Neutrophil (primary cell): ENCODE data around the gene TAF1B.
"Not testable (repeated sequence)": the region's sequence is repeated elsewhere in the genome, so short reads cannot be mapped to it uniquely, and the experiment has no call there.

ENCODE experiments used
- H3K27ac ChIP-seq: fragments of 200-600 bp; sonication (generic); 2 replicates; pipeline ENCODE4 v1.5.1; 2016; ENCODE audit warnings: mild to moderate bottlenecking, moderate library complexity
- H3K27me3 ChIP-seq: fragments of 200-600 bp; sonication (generic); 2 replicates; pipeline ENCODE4 v1.6.0; 2016; ENCODE audit warnings: mild to moderate bottlenecking
- H3K36me3 ChIP-seq: fragments of 200-600 bp; sonication (generic); 2 replicates; pipeline ENCODE4 v1.5.1; 2017
- H3K4me1 ChIP-seq, 2 experiments: fragments of 200-600 bp in 1 of 2; sonication (generic) in 1 of 2; 1 replicate in 1 of 2; 2 replicates in 1 of 2; pipeline versions ENCODE4 v1.5.1 to v1.6.1; 2013 to 2016; ENCODE audit warnings: low read depth in 1 of 2, low read length in 1 of 2, mild to moderate bottlenecking in 1 of 2, moderate library complexity in 1 of 2; ENCODE audit not compliant: control insufficient read depth in 1 of 2, insufficient read depth in 1 of 2
- H3K4me3 ChIP-seq, 2 experiments: fragments of 200-600 bp in 1 of 2; sonication (generic) in 1 of 2; 1 replicate in 1 of 2; 2 replicates in 1 of 2; pipeline ENCODE4 v1.5.1; 2013 to 2016; ENCODE audit warnings: low read depth in 1 of 2, low read length in 1 of 2, mild to moderate bottlenecking in 1 of 2, moderate library complexity in 1 of 2
- H3K9me3 ChIP-seq: fragments of 200-600 bp; sonication (generic); 2 replicates; pipeline ENCODE4 v1.5.1; 2016
- CTCF ChIP-seq: fragments of 200-600 bp; sonication (generic); IDR thresholded peaks from 2 replicates; pipeline ENCODE4 v1.5.1; 2016; ENCODE audit warnings: antibody characterized with exemption

TAF1B gene

GRCh38 chr2:9914384-9915065, 71.3 kb downstream of the TAF1B start:
- no peak overlapping the region for H3K4me3 ChIP-seq
- H3K9me3 ChIP-seq: no peaks in the 10 kb centered on the region
- no peak for TF ChIP-seq CTCF
- H3K36me3 ChIP-seq: peaks cover 2% of the 10 kb centered on the region
- H3K4me1 ChIP-seq: no peaks in the 10 kb centered on the region
- no peak overlapping the region for H3K27ac ChIP-seq
- H3K27me3 ChIP-seq: no peaks in the 10 kb centered on the region

GRCh38 chr2:9918275-9918674, 75.0 kb downstream of the TAF1B start:
- peaks cover 7% of the 10 kb centered on the region for H3K36me3 ChIP-seq
- no peaks in the 10 kb centered on the region for H3K27me3 ChIP-seq
- H3K4me1 ChIP-seq: no peaks in the 10 kb centered on the region
- no peak overlapping the region for H3K4me3 ChIP-seq
- no peak for TF ChIP-seq CTCF
- H3K9me3 ChIP-seq: no peaks in the 10 kb centered on the region
- H3K27ac ChIP-seq: no peak overlapping the region

- H3K36me3 ChIP-seq: peaks cover 5% of the 10 kb centered on the region
- TF ChIP-seq CTCF: no peak
- H3K27me3 ChIP-seq: no peaks in the 10 kb centered on the region
- no peak overlapping the region for H3K27ac ChIP-seq
- H3K4me1 ChIP-seq: no peaks in the 10 kb centered on the region
- H3K4me3 ChIP-seq: no peak overlapping the region
- H3K9me3 ChIP-seq: no peaks in the 10 kb centered on the region
These were observed 76.2 kb downstream of the TAF1B start for GRCh38 chr2:9919512-9919911.

- H3K27ac ChIP-seq, H3K4me1 ChIP-seq, H3K27me3 ChIP-seq, H3K36me3 ChIP-seq, H3K4me3 ChIP-seq, H3K9me3 ChIP-seq: not testable (repeated sequence)
These were observed 83.7 kb downstream of the TAF1B start for GRCh38 chr2:9927020-9927419.

- H3K27ac ChIP-seq: no peak overlapping the region
- no peak for TF ChIP-seq CTCF
- H3K4me3 ChIP-seq: no peak overlapping the region
These were observed 94.0 kb downstream of the TAF1B start for GRCh38 chr2:9937258-9937657.

GRCh38 chr2:9937968-9938367, 94.7 kb downstream of the TAF1B start:
- H3K9me3 ChIP-seq: no peaks in the 10 kb centered on the region
- no peak overlapping the region for H3K4me3 ChIP-seq
- no peak overlapping the region for H3K27ac ChIP-seq
- H3K4me1 ChIP-seq: no peaks in the 10 kb centered on the region
- H3K27me3 ChIP-seq: peaks cover 7% of the 10 kb centered on the region
- peaks cover 2% of the 10 kb centered on the region for H3K36me3 ChIP-seq
- TF ChIP-seq CTCF: no peak

More at GRCh38 chr2:9937258-9937657, 94.0 kb downstream of the TAF1B start:
- Histone ChIP-seq H3K9me3 (no peaks in the 10 kb centered on the region), H3K27me3 (peaks cover 7% of the 10 kb centered on the region), H3K4me1 (no peaks in the 10 kb centered on the region), H3K36me3 (peaks cover 6% of the 10 kb centered on the region)
